HEK293T (cell line): ENCODE data around the gene LAIR2.
"Not testable (repeated sequence)": the region's sequence is repeated elsewhere in the genome, so short reads cannot be mapped to it uniquely, and the experiment has no call there.

Experiments used
- CTCF ChIA-PET: fragments of 350-600 bp; formaldehyde crosslinking; extraction: SDS; loops from one replicate; lab custom pipeline; 2021; ENCODE audit warnings: antibody characterized with exemption, inconsistent platforms; lab: Yijun Ruan, JAX
- POLR2A ChIA-PET: fragments of 350-600 bp; formaldehyde crosslinking; extraction: SDS; loops from one replicate; lab custom pipeline; 2020; ENCODE audit warnings: antibody characterized with exemption, inconsistent platforms; lab: Yijun Ruan, JAX
- DNase-seq: peaks from one replicate; pipeline ENCODE4 v3.0.0; 2012; ENCODE audit warnings: mixed read lengths; ENCODE audit errors: extremely low spot score
- ARNT ChIP-seq: fragments of 450-650 bp; IDR thresholded peaks from 2 replicates; pipeline ENCODE4 v1.6.1; 2017; ENCODE audit warnings: mild to moderate bottlenecking
- BHLHE40 ChIP-seq: fragments of 450-650 bp; IDR thresholded peaks from 2 replicates; pipeline ENCODE4 v1.6.1; 2016; ENCODE audit warnings: mild to moderate bottlenecking, moderate library complexity, borderline replicate concordance
- CTBP1 ChIP-seq: fragments of 450-650 bp; IDR thresholded peaks from 2 replicates; pipeline ENCODE4 v1.6.1; 2016; ENCODE audit warnings: borderline replicate concordance
- ELF4 ChIP-seq: fragments of 450-650 bp; IDR thresholded peaks from 2 replicates; pipeline ENCODE4 v1.6.1; 2017; ENCODE audit warnings: antibody characterized with exemption
- FOXA1 ChIP-seq: fragments of 450-650 bp; IDR thresholded peaks from 2 replicates; pipeline ENCODE4 v1.6.1; 2016; ENCODE audit warnings: mild to moderate bottlenecking
- FOXK2 ChIP-seq: fragments of 450-650 bp; IDR thresholded peaks from 2 replicates; pipeline ENCODE4 v1.6.1; 2016; ENCODE audit warnings: mild to moderate bottlenecking
- FOXM1 ChIP-seq: fragments of 450-650 bp; IDR thresholded peaks from 2 replicates; pipeline ENCODE4 v1.6.1; 2017; ENCODE audit warnings: mild to moderate bottlenecking, borderline replicate concordance
- HDGF ChIP-seq: fragments of 450-650 bp; IDR thresholded peaks from 2 replicates; pipeline ENCODE4 v1.6.1; 2017; ENCODE audit warnings: antibody characterized with exemption, borderline replicate concordance
- L3MBTL2 ChIP-seq: fragments of 450-650 bp; conservative IDR thresholded peaks from 2 replicates; pipeline ENCODE4 v1.6.1; 2016; ENCODE audit warnings: mild to moderate bottlenecking
- LEF1 ChIP-seq: fragments of 450-650 bp; IDR thresholded peaks from 2 replicates; pipeline ENCODE4 v1.6.1; 2017; ENCODE audit warnings: mild to moderate bottlenecking, borderline replicate concordance
- NFRKB ChIP-seq: fragments of 450-650 bp; IDR thresholded peaks from 2 replicates; pipeline ENCODE4 v1.6.1; 2016; ENCODE audit warnings: mild to moderate bottlenecking, moderate library complexity
- PKNOX1 ChIP-seq: fragments of 450-650 bp; IDR thresholded peaks from 2 replicates; pipeline ENCODE4 v1.6.1; 2016
- SP1 ChIP-seq: fragments of 450-650 bp; IDR thresholded peaks from 2 replicates; pipeline ENCODE4 v1.6.1; 2017
- SUZ12 ChIP-seq: fragments of 450-650 bp; IDR thresholded peaks from 2 replicates; pipeline ENCODE4 v1.6.1; 2016; ENCODE audit warnings: mild to moderate bottlenecking
- TARDBP ChIP-seq: fragments of 450-650 bp; IDR thresholded peaks from 2 replicates; pipeline ENCODE4 v1.6.1; 2016
- ZNF384 ChIP-seq: fragments of 450-650 bp; IDR thresholded peaks from 2 replicates; pipeline ENCODE4 v1.6.1; 2016

LAIR2 gene

GRCh38 chr19:54489341-54489740 is 13.3 kb upstream of the LAIR2 start:
- no peak for DNase-seq
- TF ChIP-seq PKNOX1 (no peak), FOXM1 (no peak), SUZ12 (no peak), ARNT (no peak), NFRKB (no peak), ELF4 (no peak), LEF1 (no peak), FOXA1 (no peak), FOXK2 (no peak), BHLHE40 (no peak), L3MBTL2 (no peak), HDGF (no peak), TARDBP (no peak), ZNF384 (no peak), SP1 (no peak)
- CTCF ChIA-PET = no interaction called here

GRCh38 chr19:54489766-54490165 is 12.9 kb upstream of the LAIR2 start:
- no peak for TF ChIP-seq TARDBP
- TF ChIP-seq SP1 = no peak
- no peak for TF ChIP-seq HDGF
- TF ChIP-seq ZNF384 = no peak
- TF ChIP-seq PKNOX1 = no peak
- TF ChIP-seq FOXM1 = no peak
- TF ChIP-seq SUZ12 = no peak
- no peak for TF ChIP-seq CTBP1
- TF ChIP-seq FOXA1 = no peak
- TF ChIP-seq FOXK2 = no peak
- TF ChIP-seq ARNT = no peak
- TF ChIP-seq LEF1 = no peak
- no peak for TF ChIP-seq BHLHE40
- no peak for TF ChIP-seq ELF4
- TF ChIP-seq NFRKB = no peak
- TF ChIP-seq L3MBTL2 = no peak
- POLR2A ChIA-PET = no interaction called here
- no peak for DNase-seq
- CTCF ChIA-PET = no interaction called here

More at GRCh38 chr19:54489341-54489740, 13.3 kb upstream of the LAIR2 start:
- POLR2A ChIA-PET = no interaction called here

- POLR2A ChIA-PET = no interaction called here
- TF ChIP-seq NFRKB = no peak
- TF ChIP-seq ZNF384 = no peak
- TF ChIP-seq ELF4 = no peak
- no peak for TF ChIP-seq CTBP1
- no peak for TF ChIP-seq FOXA1
- TF ChIP-seq PKNOX1 = no peak
- CTCF ChIA-PET = no interaction called here
- no peak for DNase-seq
Observed at GRCh38 chr19:54492568-54492967, 10.1 kb upstream of the LAIR2 start.

- POLR2A ChIA-PET, CTCF ChIA-PET, DNase-seq: not testable (repeated sequence)
Observed at GRCh38 chr19:54493056-54493455, 9.6 kb upstream of the LAIR2 start.

GRCh38 chr19:54493967-54494585 is 8.6 kb upstream of the LAIR2 start:
- ChIA-PET POLR2A (no interaction called here), CTCF (no interaction called here)
- DNase-seq = no peak
- TF ChIP-seq HDGF (no peak), BHLHE40 (no peak), PKNOX1 (no peak), NFRKB (no peak), ELF4 (no peak), TARDBP (no peak), FOXK2 (no peak), ZNF384 (no peak)

GRCh38 chr19:54495284-54495683 is 7.3 kb upstream of the LAIR2 start:
- DNase-seq, CTCF ChIA-PET, POLR2A ChIA-PET: not testable (repeated sequence)

- CTCF ChIA-PET, DNase-seq, POLR2A ChIA-PET: not testable (repeated sequence)
Observed at GRCh38 chr19:54497747-54498450, 4.7 kb upstream of the LAIR2 start.

GRCh38 chr19:54498451-54498772 is 4.2 kb upstream of the LAIR2 start:
- POLR2A ChIA-PET, CTCF ChIA-PET, DNase-seq: not testable (repeated sequence)

GRCh38 chr19:54505542-54505941 is 2.9 kb downstream of the LAIR2 start:
- POLR2A ChIA-PET, CTCF ChIA-PET, DNase-seq: not testable (repeated sequence)
